Tibial artery (tissue), 4 donors: ENCODE measurements around the gene CNOT1.

Experiments
- DNase-seq, 2 donors: peaks; one replicate each; pipeline ENCODE4 v3.0.0-alpha.2; 2019
- H3K27ac ChIP-seq, 2 donors: fragments of 200-600 bp; sonication (generic) in 1 of 2; 1 replicate in 1 of 2; 2 replicates in 1 of 2; pipeline ENCODE4 v1.5.1; 2018 to 2019; ENCODE audit warnings: mild to moderate bottlenecking in 1 of 2
- H3K27me3 ChIP-seq, 2 donors: fragments of 200-600 bp; sonication (generic) in 1 of 2; one replicate each; pipeline versions ENCODE4 v1.5.1 to v1.6.0; 2016 to 2019
- H3K36me3 ChIP-seq, 3 donors: fragments of 200-600 bp; sonication (generic) in 2 of 3; one replicate each; pipeline ENCODE4 v1.5.1; 2016 to 2019; ENCODE audit warnings: mild to moderate bottlenecking in 2 of 3
- H3K4me1 ChIP-seq, 4 donors: fragments of 200-600 bp; sonication (generic) in 2 of 4; 1 replicate in 3 of 4; 2 replicates in 1 of 4; pipeline ENCODE4 v1.5.1; 2016 to 2019
- H3K4me3 ChIP-seq, 2 donors: fragments of 200-600 bp; sonication (generic) in 1 of 2; 1 replicate in 1 of 2; 2 replicates in 1 of 2; pipeline ENCODE4 v1.5.1; 2018 to 2019; ENCODE audit warnings: mild to moderate bottlenecking in 2 of 2
- H3K9me3 ChIP-seq, 3 donors: fragments of 200-600 bp; sonication (generic) in 1 of 3; one replicate each; pipeline ENCODE4 v1.5.1; 2016 to 2019
- intact Hi-C: fragments of 100-400 bp; cut with DNase I; formaldehyde crosslinking; loops from one replicate; pipeline ENCODE4 v1.15.0; 2023; ENCODE audit warnings: low total_unique reads
- TF ChIP-seq, protein P1 (sequence below), 2 experiments: fragments of 200-600 bp in 1 of 2; fragments of 450-650 bp in 1 of 2; IDR thresholded peaks; one replicate each; pipeline ENCODE4 v1.5.1; 2017 to 2019; ENCODE audit warnings: antibody characterized with exemption in 2 of 2, mild to moderate bottlenecking in 1 of 2, moderate library complexity in 1 of 2

The CNOT1 gene

DNA sequence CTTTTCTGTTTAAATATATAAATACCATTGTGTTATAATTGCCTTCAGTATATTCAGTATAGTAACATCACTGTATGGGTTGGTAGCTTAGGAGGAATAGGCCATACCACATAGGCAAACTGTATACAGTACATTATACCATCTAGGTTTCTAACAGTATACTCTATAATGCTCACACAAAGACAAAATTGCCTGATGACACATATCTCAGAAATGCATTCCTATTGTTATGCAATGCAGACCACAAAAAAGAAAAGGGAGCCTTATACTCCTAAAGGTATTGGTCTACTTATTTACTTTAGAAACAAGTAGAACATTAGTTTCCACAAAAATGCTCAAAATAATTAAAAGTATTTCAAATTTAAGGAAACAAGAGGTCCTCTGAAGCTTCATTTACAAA is 66.4 kb downstream of the CNOT1 start:
- DNase-seq = no peak
- intact Hi-C loops = no loop called here
- H3K4me1 ChIP-seq = no peaks in the 10 kb centered on the region
- no peak overlapping the region for H3K27ac ChIP-seq
- TF ChIP-seq, protein P1, sequence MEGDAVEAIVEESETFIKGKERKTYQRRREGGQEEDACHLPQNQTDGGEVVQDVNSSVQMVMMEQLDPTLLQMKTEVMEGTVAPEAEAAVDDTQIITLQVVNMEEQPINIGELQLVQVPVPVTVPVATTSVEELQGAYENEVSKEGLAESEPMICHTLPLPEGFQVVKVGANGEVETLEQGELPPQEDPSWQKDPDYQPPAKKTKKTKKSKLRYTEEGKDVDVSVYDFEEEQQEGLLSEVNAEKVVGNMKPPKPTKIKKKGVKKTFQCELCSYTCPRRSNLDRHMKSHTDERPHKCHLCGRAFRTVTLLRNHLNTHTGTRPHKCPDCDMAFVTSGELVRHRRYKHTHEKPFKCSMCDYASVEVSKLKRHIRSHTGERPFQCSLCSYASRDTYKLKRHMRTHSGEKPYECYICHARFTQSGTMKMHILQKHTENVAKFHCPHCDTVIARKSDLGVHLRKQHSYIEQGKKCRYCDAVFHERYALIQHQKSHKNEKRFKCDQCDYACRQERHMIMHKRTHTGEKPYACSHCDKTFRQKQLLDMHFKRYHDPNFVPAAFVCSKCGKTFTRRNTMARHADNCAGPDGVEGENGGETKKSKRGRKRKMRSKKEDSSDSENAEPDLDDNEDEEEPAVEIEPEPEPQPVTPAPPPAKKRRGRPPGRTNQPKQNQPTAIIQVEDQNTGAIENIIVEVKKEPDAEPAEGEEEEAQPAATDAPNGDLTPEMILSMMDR (IDR thresholded peaks at IDR 0.05) = no peak
- no peaks in the 10 kb centered on the region for H3K27me3 ChIP-seq
- peaks cover 34 to 91% (median 40%) of the 10 kb centered on the region in 3 donors for H3K36me3 ChIP-seq
- no peaks in the 10 kb centered on the region for H3K9me3 ChIP-seq
- H3K4me3 ChIP-seq = no peak overlapping the region

DNA sequence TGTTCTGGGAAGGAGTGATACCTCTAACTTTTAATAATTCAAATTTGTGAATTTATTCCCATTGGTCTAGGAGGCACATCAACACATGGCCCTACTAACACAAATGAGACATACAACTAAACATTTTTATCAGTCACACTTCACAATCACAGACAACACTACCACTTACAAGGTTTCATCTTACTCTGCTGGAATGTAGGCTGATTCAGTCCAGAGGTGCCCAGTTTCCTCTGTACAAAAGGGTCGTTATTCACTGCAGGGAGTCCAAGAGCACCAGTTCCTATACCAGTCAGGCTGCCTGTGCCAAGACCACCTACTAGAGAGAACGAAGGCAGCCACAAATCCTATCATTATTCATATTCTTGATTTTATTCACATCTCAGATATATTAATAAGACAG is 72.9 kb downstream of the CNOT1 start:
- peaks cover 53 to 94% (median 81%) of the 10 kb centered on the region in 3 donors for H3K36me3 ChIP-seq
- no peaks in the 10 kb centered on the region for H3K27me3 ChIP-seq
- TF ChIP-seq, protein P1 (IDR thresholded peaks at IDR 0.05) = no peak
- no peak overlapping the region for H3K27ac ChIP-seq
- H3K4me3 ChIP-seq = no peak overlapping the region
- no peaks in the 10 kb centered on the region for H3K4me1 ChIP-seq
- no peaks in the 10 kb centered on the region for H3K9me3 ChIP-seq
- intact Hi-C loops = no loop called here
- no peak for DNase-seq

DNA sequence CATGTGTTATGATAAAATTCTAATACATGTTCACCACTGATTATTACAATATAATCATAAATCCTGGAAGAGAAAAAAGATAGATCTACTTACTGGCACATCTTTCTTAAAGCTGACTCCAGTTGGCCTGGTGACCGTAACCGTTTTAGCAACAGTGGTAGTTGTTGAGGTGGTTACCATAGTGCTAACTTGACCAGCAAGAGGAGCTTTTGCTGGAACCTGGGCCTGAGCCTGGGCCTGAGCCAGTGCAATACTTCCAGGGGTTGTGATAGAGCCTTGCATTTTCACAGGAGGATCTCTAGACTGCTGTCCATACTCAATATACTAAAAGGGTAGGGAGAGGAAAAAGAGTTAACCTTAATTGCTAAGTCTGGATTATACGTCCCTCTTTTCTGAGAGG is 78.1 kb downstream of the CNOT1 start:
- Histone ChIP-seq H3K27me3 (no peaks in the 10 kb centered on the region), H3K9me3 (no peaks in the 10 kb centered on the region), H3K27ac (no peak overlapping the region), H3K36me3 (peaks cover 79 to 94% (median 82%) of the 10 kb centered on the region in 3 donors), H3K4me3 (no peak overlapping the region), H3K4me1 (no peaks in the 10 kb centered on the region)
- TF ChIP-seq, protein P1 (IDR thresholded peaks at IDR 0.05) = no peak
- intact Hi-C loops = no loop called here
- no peak for DNase-seq

DNA sequence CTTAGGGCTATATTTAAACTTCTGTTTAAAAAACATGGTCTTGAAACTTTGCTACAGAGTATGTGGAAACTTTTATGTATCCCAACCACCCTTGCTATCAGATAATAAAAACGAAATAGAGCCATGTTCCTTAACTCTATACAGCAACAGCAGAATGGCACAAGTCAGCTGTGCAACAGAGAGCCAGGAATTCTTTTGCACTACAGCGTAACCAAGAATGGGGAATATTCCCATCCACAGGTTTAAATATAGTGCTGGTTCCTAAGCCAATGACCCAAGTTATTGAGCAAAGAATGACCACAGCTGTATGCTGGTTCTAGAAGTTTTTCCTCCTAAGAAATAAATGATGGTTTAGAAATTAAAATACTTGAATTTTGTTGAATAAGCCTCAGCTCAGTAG is 81.2 kb downstream of the CNOT1 start:
- DNase-seq = no peak
- no peaks in the 10 kb centered on the region for H3K27me3 ChIP-seq
- no peak overlapping the region for H3K4me3 ChIP-seq
- no peaks in the 10 kb centered on the region for H3K4me1 ChIP-seq
- TF ChIP-seq, protein P1 (IDR thresholded peaks at IDR 0.05) = no peak
- intact Hi-C loops = no loop called here
- H3K36me3 ChIP-seq = peaks cover 85 to 94% (median 86%) of the 10 kb centered on the region in 3 donors
- H3K9me3 ChIP-seq = no peaks in the 10 kb centered on the region
- no peak overlapping the region for H3K27ac ChIP-seq

DNA sequence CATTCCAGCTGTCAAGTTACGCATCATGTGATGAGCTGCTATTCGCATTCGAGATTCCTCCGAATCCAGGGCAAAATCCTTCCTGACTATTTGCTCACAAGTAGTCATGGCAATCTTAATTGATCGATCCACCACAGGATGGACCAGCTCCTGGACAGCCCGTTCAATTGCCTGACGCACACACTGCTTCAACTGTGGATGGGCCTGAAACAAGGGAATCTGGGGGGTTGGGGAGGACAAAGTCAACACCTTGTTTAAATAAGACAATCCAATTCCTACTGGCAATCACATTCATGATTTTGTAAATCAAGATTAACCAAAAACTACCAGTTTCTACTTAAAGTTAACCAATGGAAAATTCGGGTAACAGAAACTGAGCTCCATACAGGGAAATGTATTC is 85.9 kb downstream of the CNOT1 start:
- H3K4me1 ChIP-seq = no peaks in the 10 kb centered on the region
- no peak overlapping the region for H3K4me3 ChIP-seq
- no peaks in the 10 kb centered on the region for H3K9me3 ChIP-seq
- intact Hi-C loops = loop anchor here (1.0 kb wide), 1 partner anchor 10 kb away; no protein-coding TSS in a partner anchor
- H3K36me3 ChIP-seq = peaks cover 91 to 96% (median 95%) of the 10 kb centered on the region in 3 donors
- TF ChIP-seq, protein P1 (IDR thresholded peaks at IDR 0.05) = no peak
- no peaks in the 10 kb centered on the region for H3K27me3 ChIP-seq
- H3K27ac ChIP-seq = no peak overlapping the region
- DNase-seq = no peak

DNA sequence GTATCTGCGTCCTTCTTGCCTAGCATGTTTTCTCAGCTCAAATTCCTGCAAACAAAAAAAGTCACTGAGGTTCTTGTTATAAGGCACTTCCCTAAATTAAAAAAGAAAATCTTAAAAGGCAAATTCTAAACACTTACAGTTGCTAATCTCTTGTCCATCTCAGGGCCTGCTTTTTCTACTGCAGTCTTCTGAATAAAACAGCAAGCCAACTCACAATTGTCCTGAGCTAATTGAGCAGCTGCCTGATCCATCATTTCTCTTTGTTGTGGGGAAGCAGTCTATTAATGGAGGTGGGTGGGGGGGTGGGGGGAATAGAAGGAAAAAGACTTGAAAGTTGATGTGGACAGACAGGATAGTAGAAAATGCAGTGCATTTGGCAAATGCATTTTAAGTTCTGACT is 87.3 kb downstream of the CNOT1 start:
- no peak for DNase-seq
- TF ChIP-seq, protein P1 (IDR thresholded peaks at IDR 0.05) = no peak
- no peaks in the 10 kb centered on the region for H3K4me1 ChIP-seq
- peaks cover 98 to 100% (median 99%) of the 10 kb centered on the region in 3 donors for H3K36me3 ChIP-seq
- H3K27ac ChIP-seq = no peak overlapping the region
- H3K27me3 ChIP-seq = no peaks in the 10 kb centered on the region
- H3K4me3 ChIP-seq = no peak overlapping the region
- no peaks in the 10 kb centered on the region for H3K9me3 ChIP-seq
- intact Hi-C loops = no loop called here
